WERI-Rb-1 (cell line): ENCODE measurements around the gene CASTOR1.

Experiments
- DNase-seq: peaks from one replicate; pipeline ENCODE4 v3.0.0-alpha.2; 2020
- H3K27ac ChIP-seq: fragments of 250-450 bp; sonication (Bioruptor Pico); 2 replicates; pipeline ENCODE4 v1.5.1; 2020; ENCODE audit warnings: mild to moderate bottlenecking, moderate library complexity
- H3K27me3 ChIP-seq: fragments of 250-450 bp; sonication (Bioruptor Pico); 2 replicates; pipeline ENCODE4 v1.5.1; 2021; ENCODE audit warnings: mild to moderate bottlenecking, low read depth, moderate library complexity; ENCODE audit not compliant: insufficient read depth, severe bottlenecking
- H3K36me3 ChIP-seq: fragments of 250-450 bp; sonication (Bioruptor Pico); 2 replicates; pipeline ENCODE4 v1.5.1; 2020; ENCODE audit warnings: mild to moderate bottlenecking, moderate library complexity
- H3K4me3 ChIP-seq: 2 replicates; pipeline ENCODE4 v1.5.1; 2011; ENCODE audit warnings: low read depth, mild to moderate bottlenecking, control low read depth, low read length
- H3K9me3 ChIP-seq: fragments of 250-450 bp; sonication (Bioruptor Pico); 2 replicates; pipeline ENCODE4 v1.5.1; 2021; ENCODE audit warnings: mild to moderate bottlenecking, moderate library complexity; ENCODE audit not compliant: severe bottlenecking
- TF ChIP-seq, protein P1 (sequence below): IDR thresholded peaks from 2 replicates; pipeline ENCODE4 v1.5.1; 2011; ENCODE audit warnings: low read depth, mild to moderate bottlenecking, control low read depth, inconsistent platforms, low read length

The CASTOR1 gene

GRCh38 chr22:30253205-30253852 is 36.0 kb downstream of the CASTOR1 start:
- no peak overlapping the region for H3K27ac ChIP-seq
- TF ChIP-seq, protein P1, sequence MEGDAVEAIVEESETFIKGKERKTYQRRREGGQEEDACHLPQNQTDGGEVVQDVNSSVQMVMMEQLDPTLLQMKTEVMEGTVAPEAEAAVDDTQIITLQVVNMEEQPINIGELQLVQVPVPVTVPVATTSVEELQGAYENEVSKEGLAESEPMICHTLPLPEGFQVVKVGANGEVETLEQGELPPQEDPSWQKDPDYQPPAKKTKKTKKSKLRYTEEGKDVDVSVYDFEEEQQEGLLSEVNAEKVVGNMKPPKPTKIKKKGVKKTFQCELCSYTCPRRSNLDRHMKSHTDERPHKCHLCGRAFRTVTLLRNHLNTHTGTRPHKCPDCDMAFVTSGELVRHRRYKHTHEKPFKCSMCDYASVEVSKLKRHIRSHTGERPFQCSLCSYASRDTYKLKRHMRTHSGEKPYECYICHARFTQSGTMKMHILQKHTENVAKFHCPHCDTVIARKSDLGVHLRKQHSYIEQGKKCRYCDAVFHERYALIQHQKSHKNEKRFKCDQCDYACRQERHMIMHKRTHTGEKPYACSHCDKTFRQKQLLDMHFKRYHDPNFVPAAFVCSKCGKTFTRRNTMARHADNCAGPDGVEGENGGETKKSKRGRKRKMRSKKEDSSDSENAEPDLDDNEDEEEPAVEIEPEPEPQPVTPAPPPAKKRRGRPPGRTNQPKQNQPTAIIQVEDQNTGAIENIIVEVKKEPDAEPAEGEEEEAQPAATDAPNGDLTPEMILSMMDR: no peak
- H3K9me3 ChIP-seq: no peaks in the 10 kb centered on the region
- H3K36me3 ChIP-seq: no peaks in the 10 kb centered on the region
- no peaks in the 10 kb centered on the region for H3K27me3 ChIP-seq
- DNase-seq: peak; percentile 26
- H3K4me3 ChIP-seq: no peak overlapping the region

DNA sequence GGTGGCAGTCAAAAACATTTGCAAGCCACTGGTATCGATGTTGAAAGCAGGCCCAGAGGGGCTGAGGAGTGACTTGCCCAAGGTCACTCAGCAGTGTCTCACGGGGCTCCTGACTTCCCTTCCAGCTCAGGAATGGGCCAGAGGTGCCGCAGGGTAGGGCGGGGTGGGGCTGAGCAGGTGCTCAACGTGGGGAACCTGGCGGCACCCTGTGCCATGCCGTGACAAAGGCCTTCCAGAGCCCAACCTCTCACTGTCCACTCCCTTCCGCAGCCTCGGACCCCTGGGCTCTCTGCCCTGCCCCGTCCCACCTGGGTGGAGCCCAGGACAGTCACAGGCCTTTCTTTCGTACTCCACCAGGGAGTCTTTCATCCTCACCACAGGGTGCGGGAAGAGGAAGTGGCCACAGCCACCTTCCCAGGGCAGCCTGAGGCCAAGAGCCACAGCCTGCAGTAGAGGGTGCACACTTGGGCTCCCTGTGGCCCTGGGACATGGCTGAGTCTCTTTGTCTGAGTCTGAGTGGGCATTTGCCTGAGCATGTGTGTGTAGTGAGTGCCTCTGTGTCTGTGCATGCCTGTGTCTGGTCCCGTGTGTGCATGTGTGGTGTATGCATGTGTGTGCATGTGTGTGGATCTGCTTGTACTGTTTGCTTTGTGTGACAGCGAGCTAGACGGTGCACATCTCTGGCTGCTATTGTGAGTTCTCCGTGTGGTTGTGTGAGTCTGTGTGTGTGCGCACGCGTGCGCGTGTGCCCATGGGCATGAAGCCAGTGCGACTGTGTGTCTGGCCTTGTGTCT is 36.7 kb downstream of the CASTOR1 start:
- Histone ChIP-seq H3K27ac (no peak overlapping the region), H3K27me3 (no peaks in the 10 kb centered on the region)

DNA sequence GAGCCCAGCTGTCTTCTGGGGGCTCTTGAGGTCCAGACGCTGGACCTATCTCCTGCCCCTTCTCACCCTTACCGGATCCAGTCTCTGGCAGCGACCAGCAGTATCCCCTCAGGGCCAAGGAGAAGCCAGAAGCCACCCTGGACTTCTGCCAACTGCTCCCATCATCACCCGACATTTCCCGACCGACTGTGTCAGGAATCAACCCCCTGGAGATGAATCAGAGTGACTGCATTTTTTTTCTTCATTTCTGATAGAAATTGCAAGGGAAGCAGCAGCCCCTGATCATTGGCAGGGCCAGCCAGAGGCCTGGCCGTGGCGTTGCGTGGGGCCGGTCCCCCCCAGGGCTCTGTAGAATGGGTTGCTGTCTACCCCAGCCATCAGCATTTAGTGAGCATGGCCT is 37.6 kb downstream of the CASTOR1 start:
- H3K27ac ChIP-seq: no peak overlapping the region
- no peaks in the 10 kb centered on the region for H3K27me3 ChIP-seq
- no peaks in the 10 kb centered on the region for H3K36me3 ChIP-seq
- no peaks in the 10 kb centered on the region for H3K9me3 ChIP-seq
- TF ChIP-seq, protein P1: no peak
- DNase-seq: no peak
- no peak overlapping the region for H3K4me3 ChIP-seq

More for the DNA sequence above, 36.7 kb downstream of the CASTOR1 start:
- Histone ChIP-seq H3K9me3 (no peaks in the 10 kb centered on the region), H3K36me3 (no peaks in the 10 kb centered on the region), H3K4me3 (no peak overlapping the region)
- TF ChIP-seq, protein P1: no peak
- DNase-seq: no peak

GRCh38 chr22:30250661-30251267 is 38.5 kb downstream of the CASTOR1 start:
- no peak overlapping the region for H3K27ac ChIP-seq
- no peak for DNase-seq
- no peaks in the 10 kb centered on the region for H3K27me3 ChIP-seq
- TF ChIP-seq, protein P1: no peak
- no peaks in the 10 kb centered on the region for H3K9me3 ChIP-seq
- H3K36me3 ChIP-seq: no peaks in the 10 kb centered on the region
- no peak overlapping the region for H3K4me3 ChIP-seq

- DNase-seq: no peak
- Histone ChIP-seq H3K4me3 (no peak overlapping the region), H3K27me3 (no peaks in the 10 kb centered on the region), H3K9me3 (no peaks in the 10 kb centered on the region), H3K36me3 (no peaks in the 10 kb centered on the region), H3K27ac (no peak overlapping the region)
- TF ChIP-seq, protein P1: no peak
Observed at GRCh38 chr22:30250039-30250565, 39.2 kb downstream of the CASTOR1 start.
